ENCODE data around the gene KCNAB1.
"Not testable (repeated sequence)": the region's sequence is repeated elsewhere in the genome, so short reads cannot be mapped to it uniquely, and the experiment has no call there.

The KCNAB1 gene

DNA sequence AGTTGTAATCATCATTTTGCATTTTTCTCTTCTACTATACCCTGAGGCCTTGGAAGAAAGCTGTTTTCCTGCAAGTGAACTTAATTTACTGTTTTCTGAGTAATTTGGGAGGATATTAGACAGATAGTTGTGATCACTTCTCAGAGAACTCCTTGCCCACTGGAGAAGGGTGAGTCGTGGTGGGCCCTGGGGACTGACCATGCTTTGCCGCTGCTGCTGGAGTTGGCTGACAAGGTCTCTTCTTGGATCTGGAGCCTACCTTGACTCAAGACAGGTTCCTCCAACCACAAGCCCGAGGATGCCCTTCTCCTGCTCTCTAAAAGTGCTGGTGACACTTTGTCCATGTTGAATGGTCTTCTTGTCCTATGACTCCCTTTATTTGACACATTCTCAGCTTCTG, 68.4 kb downstream of the KCNAB1 start:
- no peaks in the 10 kb centered on the region for H3K9me3 ChIP-seq (ENCODE audit: control insufficient read depth in 5 of 5, low read length in 5 of 5)
- H3K4me1 ChIP-seq (ENCODE audit: control insufficient read depth in 5 of 5, insufficient read depth in 5 of 5, low read length in 5 of 5), result no peaks in the 10 kb centered on the region
- H3K36me3 ChIP-seq (ENCODE audit: control insufficient read depth in 5 of 5, insufficient read depth in 5 of 5, low read length in 5 of 5), result no peaks in the 10 kb centered on the region
- no peak overlapping the region for H3K27ac ChIP-seq (ENCODE audit: low read depth, low read length)
- H3K27me3 ChIP-seq (ENCODE audit: control insufficient read depth in 5 of 5, insufficient read depth in 4 of 5, low read length in 5 of 5), result no peaks in the 10 kb centered on the region
- H3K4me3 ChIP-seq (ENCODE audit: low read depth in 1 of 5, low read length in 5 of 5), result no peak overlapping the region
- no peak overlapping the region for H3K9ac ChIP-seq (ENCODE audit: low read length in 5 of 5)

DNA sequence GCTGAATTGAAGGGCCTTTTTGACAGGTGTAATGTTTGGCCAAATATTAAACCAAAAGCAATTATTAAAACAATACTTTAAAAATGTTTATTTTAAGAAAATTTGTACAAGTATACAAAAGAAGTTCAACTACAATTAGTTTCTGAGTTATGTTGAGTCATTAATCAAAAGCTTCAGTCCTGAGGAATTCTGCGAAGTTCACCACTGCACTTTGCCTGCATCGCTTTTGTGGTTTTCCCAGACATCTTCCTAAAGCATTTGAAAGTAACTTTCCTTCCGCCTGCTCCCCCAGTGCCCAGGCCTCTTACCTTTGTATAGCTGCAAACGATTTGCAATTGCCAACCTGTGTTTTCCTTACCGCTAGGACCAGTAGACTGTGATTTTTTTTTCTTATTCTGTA, 69.5 kb downstream of the KCNAB1 start:
- Histone ChIP-seq H3K27ac (ENCODE audit: low read depth, low read length) (no peak overlapping the region), H3K9ac (ENCODE audit: low read length in 5 of 5) (no peak overlapping the region), H3K27me3 (ENCODE audit: control insufficient read depth in 5 of 5, insufficient read depth in 4 of 5, low read length in 5 of 5) (no peaks in the 10 kb centered on the region), H3K36me3 (ENCODE audit: control insufficient read depth in 5 of 5, insufficient read depth in 5 of 5, low read length in 5 of 5) (no peaks in the 10 kb centered on the region), H3K4me3 (ENCODE audit: low read depth in 1 of 5, low read length in 5 of 5) (no peak overlapping the region), H3K9me3 (ENCODE audit: control insufficient read depth in 5 of 5, low read length in 5 of 5) (no peaks in the 10 kb centered on the region), H3K4me1 (ENCODE audit: control insufficient read depth in 5 of 5, insufficient read depth in 5 of 5, low read length in 5 of 5) (no peaks in the 10 kb centered on the region)

DNA sequence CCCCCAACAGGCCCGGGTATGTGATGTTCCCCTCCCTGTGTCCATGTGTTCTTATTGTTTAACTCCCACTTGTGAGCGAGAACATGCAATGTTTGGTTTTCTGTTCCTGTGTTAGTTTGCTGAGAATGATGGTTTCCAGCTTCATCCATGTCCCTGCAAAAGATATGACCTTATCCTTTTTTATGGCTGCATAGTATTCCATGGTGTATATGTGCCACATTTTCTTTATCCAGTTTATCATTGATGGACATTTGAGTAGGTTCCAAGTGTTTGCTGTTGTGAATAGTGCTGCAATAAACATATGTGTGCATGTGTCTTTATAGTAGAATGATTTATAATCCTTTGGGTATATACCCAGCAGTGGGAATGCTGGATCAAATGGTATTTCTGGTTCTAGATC, 74.6 kb downstream of the KCNAB1 start:
- H3K4me1 ChIP-seq (ENCODE audit: control insufficient read depth in 5 of 5, insufficient read depth in 5 of 5, low read length in 5 of 5); H3K27me3 ChIP-seq (ENCODE audit: control insufficient read depth in 5 of 5, insufficient read depth in 4 of 5, low read length in 5 of 5); H3K9me3 ChIP-seq (ENCODE audit: control insufficient read depth in 5 of 5, low read length in 5 of 5); H3K27ac ChIP-seq (ENCODE audit: low read depth, low read length); H3K36me3 ChIP-seq (ENCODE audit: control insufficient read depth in 5 of 5, insufficient read depth in 5 of 5, low read length in 5 of 5); H3K9ac ChIP-seq (ENCODE audit: low read length in 5 of 5); H3K4me3 ChIP-seq (ENCODE audit: low read depth in 1 of 5, low read length in 5 of 5): not testable (repeated sequence)

DNA sequence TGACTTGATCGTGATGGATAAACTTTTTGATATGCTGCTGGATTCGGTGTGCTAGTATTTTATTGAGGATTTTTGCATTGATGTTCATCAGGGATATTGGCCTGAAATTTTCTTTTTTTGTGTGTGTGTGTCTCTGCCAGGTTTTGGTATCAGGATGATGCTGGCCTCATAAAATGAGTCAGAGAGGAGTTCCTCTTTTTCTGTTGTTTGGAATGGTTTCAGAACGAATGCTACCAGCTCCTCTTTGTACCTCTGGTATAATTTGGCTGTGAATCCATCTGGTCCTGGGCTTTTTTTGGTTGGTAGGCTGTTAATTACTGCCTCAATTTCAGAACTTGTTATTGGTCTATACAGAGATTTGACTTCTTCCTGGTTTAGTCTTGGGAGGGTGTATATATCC, 76.8 kb downstream of the KCNAB1 start:
- H3K4me1 ChIP-seq (ENCODE audit: control insufficient read depth in 5 of 5, insufficient read depth in 5 of 5, low read length in 5 of 5); H3K9ac ChIP-seq (ENCODE audit: low read length in 5 of 5); H3K4me3 ChIP-seq (ENCODE audit: low read depth in 1 of 5, low read length in 5 of 5); H3K27ac ChIP-seq (ENCODE audit: low read depth, low read length); H3K27me3 ChIP-seq (ENCODE audit: control insufficient read depth in 5 of 5, insufficient read depth in 4 of 5, low read length in 5 of 5); H3K36me3 ChIP-seq (ENCODE audit: control insufficient read depth in 5 of 5, insufficient read depth in 5 of 5, low read length in 5 of 5); H3K9me3 ChIP-seq (ENCODE audit: control insufficient read depth in 5 of 5, low read length in 5 of 5): not testable (repeated sequence)

DNA sequence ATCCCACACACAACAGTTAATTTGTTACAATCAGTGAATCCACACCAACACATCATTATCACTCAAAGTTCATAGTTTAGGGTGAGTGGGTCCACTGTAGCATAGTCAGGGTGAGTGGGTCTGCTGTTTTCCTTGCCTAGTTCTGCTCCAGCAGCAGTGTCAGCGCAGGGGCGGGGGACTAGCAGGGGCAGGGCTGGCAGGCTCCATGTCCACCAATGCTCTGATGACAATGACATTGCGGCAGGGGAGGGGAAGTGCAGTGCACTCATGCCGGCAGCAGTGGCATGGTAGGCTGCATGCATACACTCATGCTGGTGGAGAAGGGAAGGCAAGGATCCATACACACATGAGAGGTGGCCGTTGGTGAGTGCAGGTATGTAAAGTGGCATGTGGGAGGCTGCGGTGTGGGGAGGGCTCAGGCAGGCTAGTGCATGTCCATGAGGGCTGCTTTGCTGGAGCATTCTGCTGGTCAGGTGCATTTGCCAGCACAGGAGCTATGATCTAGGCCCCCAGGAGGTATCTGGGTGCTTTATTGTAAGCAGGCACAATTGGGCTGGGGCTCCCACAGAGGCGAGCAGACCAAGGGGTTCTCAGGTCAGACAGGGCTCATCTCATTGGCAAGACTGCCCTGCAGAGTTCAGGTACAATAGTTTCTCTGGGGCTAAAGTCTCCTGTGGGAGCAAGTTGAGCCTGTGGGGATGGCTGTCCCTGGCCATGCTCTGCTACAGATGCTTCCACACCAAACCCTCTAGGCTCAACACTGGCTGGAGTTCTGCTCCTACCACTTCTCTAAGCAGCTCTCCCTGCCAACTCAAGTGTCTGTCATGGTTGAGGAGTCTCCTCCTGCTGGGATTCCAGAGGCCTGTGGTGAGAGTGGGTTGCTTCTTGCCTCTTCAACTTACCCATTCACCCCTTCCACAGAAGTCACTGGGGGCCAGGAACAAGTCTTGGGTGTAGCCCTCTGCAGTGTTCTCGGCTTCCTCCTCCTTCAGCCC, 81.3 kb downstream of the KCNAB1 start:
- Histone ChIP-seq H3K4me3 (ENCODE audit: low read depth in 1 of 5, low read length in 5 of 5) (no peak overlapping the region), H3K4me1 (ENCODE audit: control insufficient read depth in 5 of 5, insufficient read depth in 5 of 5, low read length in 5 of 5) (no peaks in the 10 kb centered on the region), H3K27ac (ENCODE audit: low read depth, low read length) (no peak overlapping the region), H3K9me3 (ENCODE audit: control insufficient read depth in 5 of 5, low read length in 5 of 5) (no peaks in the 10 kb centered on the region), H3K9ac (ENCODE audit: low read length in 5 of 5) (no peak overlapping the region), H3K36me3 (ENCODE audit: control insufficient read depth in 5 of 5, insufficient read depth in 5 of 5, low read length in 5 of 5) (no peaks in the 10 kb centered on the region), H3K27me3 (ENCODE audit: control insufficient read depth in 5 of 5, insufficient read depth in 4 of 5, low read length in 5 of 5) (no peaks in the 10 kb centered on the region)

DNA sequence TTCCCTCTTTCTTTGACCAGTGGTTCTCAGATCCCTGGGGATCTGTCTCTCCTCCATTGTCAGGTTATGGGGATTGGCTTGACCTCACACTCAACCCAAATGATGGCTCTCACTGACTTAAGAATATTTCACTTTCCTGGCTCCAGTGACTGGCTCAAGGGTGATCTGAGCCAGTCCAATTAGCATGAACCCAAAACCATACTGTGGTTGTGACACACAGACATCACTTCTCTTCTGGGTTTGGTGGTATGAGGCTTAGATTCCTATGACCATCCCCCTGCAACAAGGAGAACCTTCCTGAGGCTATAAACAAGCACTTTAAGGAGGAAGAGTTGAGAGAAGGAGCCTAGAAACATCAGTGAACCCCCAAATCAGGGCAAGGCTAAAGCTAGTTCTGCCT, 85.8 kb downstream of the KCNAB1 start:
- Histone ChIP-seq H3K36me3 (ENCODE audit: control insufficient read depth in 5 of 5, insufficient read depth in 5 of 5, low read length in 5 of 5) (no peaks in the 10 kb centered on the region), H3K27me3 (ENCODE audit: control insufficient read depth in 5 of 5, insufficient read depth in 4 of 5, low read length in 5 of 5) (no peaks in the 10 kb centered on the region), H3K4me3 (ENCODE audit: low read depth in 1 of 5, low read length in 5 of 5) (no peak overlapping the region), H3K9me3 (ENCODE audit: control insufficient read depth in 5 of 5, low read length in 5 of 5) (no peaks in the 10 kb centered on the region), H3K4me1 (ENCODE audit: control insufficient read depth in 5 of 5, insufficient read depth in 5 of 5, low read length in 5 of 5) (no peaks in the 10 kb centered on the region), H3K27ac (ENCODE audit: low read depth, low read length) (no peak overlapping the region), H3K9ac (ENCODE audit: low read length in 5 of 5) (no peak overlapping the region)

DNA sequence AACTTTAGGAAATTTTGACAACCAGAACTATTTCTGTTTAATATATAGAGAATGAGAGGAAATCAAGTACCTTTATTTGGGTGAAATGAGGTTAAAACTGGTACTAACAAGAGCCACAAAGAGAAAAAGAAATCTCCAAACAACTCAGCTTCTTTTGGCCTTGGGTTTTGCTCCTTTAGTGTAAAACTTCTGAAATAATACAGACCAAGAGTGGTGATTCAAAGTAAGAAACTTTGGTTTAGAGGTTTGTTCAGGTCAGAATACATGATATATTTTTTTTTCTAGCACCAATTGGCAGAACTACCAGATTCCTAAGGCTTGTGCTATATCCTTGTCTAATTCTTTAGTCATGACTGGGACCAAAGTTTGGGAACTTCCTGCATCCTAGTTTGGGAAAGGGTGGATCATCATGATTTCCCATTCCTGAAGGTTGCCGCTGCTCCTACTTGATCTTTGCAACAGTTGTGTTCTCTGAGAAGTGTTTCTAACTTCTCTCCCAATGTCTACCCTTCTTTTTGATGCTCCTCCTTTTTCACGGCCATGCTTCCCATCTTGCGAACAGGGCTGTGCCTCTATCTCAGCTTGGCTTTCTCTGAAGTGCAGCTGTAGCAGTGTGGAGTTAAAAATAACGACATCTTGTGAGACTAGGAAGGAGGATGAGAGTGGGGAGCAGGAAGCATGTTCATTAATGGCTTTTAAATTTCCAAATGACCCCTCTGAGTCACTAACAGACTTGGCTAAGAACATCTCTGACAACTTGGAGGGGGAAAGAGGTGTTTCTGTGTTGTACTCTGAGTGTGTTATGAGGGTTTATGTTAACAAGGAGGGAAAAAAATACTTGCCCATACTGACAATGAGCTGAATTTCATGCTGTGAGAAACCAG, 87.7 kb downstream of the KCNAB1 start:
- Histone ChIP-seq H3K9me3 (ENCODE audit: control insufficient read depth in 5 of 5, low read length in 5 of 5) (no peaks in the 10 kb centered on the region), H3K36me3 (ENCODE audit: control insufficient read depth in 5 of 5, insufficient read depth in 5 of 5, low read length in 5 of 5) (no peaks in the 10 kb centered on the region), H3K9ac (ENCODE audit: low read length in 5 of 5) (no peak overlapping the region), H3K4me3 (ENCODE audit: low read depth in 1 of 5, low read length in 5 of 5) (no peak overlapping the region), H3K27me3 (ENCODE audit: control insufficient read depth in 5 of 5, insufficient read depth in 4 of 5, low read length in 5 of 5) (peaks cover 0 to 3% (median 0%) of the 10 kb centered on the region in 5 donors), H3K4me1 (ENCODE audit: control insufficient read depth in 5 of 5, insufficient read depth in 5 of 5, low read length in 5 of 5) (no peaks in the 10 kb centered on the region), H3K27ac (ENCODE audit: low read depth, low read length) (no peak overlapping the region)

DNA sequence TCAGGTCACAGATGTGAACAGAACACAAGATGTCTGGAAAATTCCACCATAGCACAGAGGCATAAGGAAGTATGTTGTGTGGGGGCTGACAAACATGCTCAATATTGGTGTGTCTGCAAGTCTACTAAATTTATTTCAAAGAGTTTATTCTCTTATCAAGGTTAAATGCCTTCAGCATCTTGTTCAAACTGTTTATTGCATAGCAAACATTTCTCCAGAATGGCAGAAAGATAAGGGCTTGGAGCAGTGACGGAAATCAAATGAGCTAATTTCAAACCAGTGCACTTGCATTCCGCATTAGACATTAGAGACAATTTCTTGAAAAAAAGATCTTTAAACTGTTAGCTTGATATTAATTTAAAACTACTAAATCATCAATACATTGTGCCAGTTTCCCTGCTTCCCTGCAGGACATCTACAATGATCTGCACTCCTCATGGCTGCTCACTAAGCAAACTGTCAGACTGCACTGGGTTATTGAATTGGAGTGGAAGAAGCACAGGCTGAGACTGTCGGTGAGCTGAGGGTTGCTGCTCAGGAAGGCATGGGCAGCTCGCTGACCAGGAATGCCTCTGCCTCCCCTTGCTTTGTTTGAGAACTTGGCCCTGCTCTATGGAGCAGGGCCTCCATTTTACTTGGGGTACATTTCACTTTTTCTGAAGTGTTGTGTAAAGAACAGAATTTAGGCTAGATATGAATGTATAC, 89.4 kb downstream of the KCNAB1 start:
- H3K27ac ChIP-seq (ENCODE audit: low read depth, low read length), result no peak overlapping the region

DNA sequence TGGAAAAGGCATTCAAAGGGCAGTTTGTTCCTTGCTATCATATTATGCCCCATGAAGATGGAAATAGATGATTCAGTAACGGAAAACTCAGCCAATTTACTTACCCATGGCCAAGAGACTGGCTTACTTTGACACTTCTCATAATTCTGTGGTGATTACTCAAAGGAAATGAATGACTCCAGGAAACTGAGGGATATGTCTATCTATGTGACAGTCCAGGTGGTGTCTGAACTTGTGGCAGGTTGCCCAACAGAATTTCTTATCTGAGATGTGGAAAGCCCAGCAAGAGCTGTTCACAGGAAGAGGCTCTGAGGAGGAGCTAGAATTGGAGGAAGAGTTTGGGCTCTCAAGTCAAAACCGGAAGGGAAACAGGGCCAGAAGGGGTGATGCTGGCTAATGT, 91.2 kb downstream of the KCNAB1 start:
- H3K9ac ChIP-seq (ENCODE audit: low read length in 5 of 5), result no peak overlapping the region
- H3K4me1 ChIP-seq (ENCODE audit: control insufficient read depth in 5 of 5, insufficient read depth in 5 of 5, low read length in 5 of 5), result no peaks in the 10 kb centered on the region
- no peaks in the 10 kb centered on the region for H3K36me3 ChIP-seq (ENCODE audit: control insufficient read depth in 5 of 5, insufficient read depth in 5 of 5, low read length in 5 of 5)
- H3K27me3 ChIP-seq (ENCODE audit: control insufficient read depth in 5 of 5, insufficient read depth in 4 of 5, low read length in 5 of 5), result peaks cover 0 to 3% (median 0%) of the 10 kb centered on the region in 5 donors
- H3K9me3 ChIP-seq (ENCODE audit: control insufficient read depth in 5 of 5, low read length in 5 of 5), result no peaks in the 10 kb centered on the region
- no peak overlapping the region for H3K4me3 ChIP-seq (ENCODE audit: low read depth in 1 of 5, low read length in 5 of 5)
- H3K27ac ChIP-seq (ENCODE audit: low read depth, low read length), result no peak overlapping the region

More for the DNA sequence above, 89.4 kb downstream of the KCNAB1 start:
- Histone ChIP-seq H3K4me3 (ENCODE audit: low read depth in 1 of 5, low read length in 5 of 5) (no peak overlapping the region), H3K4me1 (ENCODE audit: control insufficient read depth in 5 of 5, insufficient read depth in 5 of 5, low read length in 5 of 5) (no peaks in the 10 kb centered on the region), H3K27me3 (ENCODE audit: control insufficient read depth in 5 of 5, insufficient read depth in 4 of 5, low read length in 5 of 5) (peaks cover 0 to 3% (median 0%) of the 10 kb centered on the region in 5 donors), H3K9me3 (ENCODE audit: control insufficient read depth in 5 of 5, low read length in 5 of 5) (no peaks in the 10 kb centered on the region), H3K9ac (ENCODE audit: low read length in 5 of 5) (no peak overlapping the region), H3K36me3 (ENCODE audit: control insufficient read depth in 5 of 5, insufficient read depth in 5 of 5, low read length in 5 of 5) (no peaks in the 10 kb centered on the region)
